ENCODE results near the gene KDM8.

- TF ChIP-seq REST (IDR thresholded peaks at IDR 0.05; ENCODE audit: borderline replicate concordance) = no peak
- TF ChIP-seq REST (CRISPR knock-in tag; IDR thresholded peaks at IDR 0.05; ENCODE audit: low read depth) = no peak
- no peak for TF ChIP-seq CTCF (IDR thresholded peaks at IDR 0.05 in 2 of 3, conservative IDR thresholded peaks at IDR 0.05 in 1 of 3; ENCODE audit: insufficient read depth in 2 of 3, low read depth in 1 of 3, low read length in 3 of 3)
- no peak for TF ChIP-seq ELF1 (tag; IDR thresholded peaks at IDR 0.05)
- TF ChIP-seq ZNF12 (CRISPR knock-in tag; IDR thresholded peaks at IDR 0.05) = no peak
- peak; percentile 82 for TF ChIP-seq ATF3 (IDR thresholded peaks at IDR 0.05)
- no peak for TF ChIP-seq ATF3 (CRISPR knock-in tag; conservative IDR thresholded peaks at IDR 0.05)
- no peak for TF ChIP-seq ZNF280A (IDR thresholded peaks at IDR 0.05; ENCODE audit: low read depth, partially characterized antibody)
- no peak for TF ChIP-seq EZH2 (IDR thresholded peaks at IDR 0.05; ENCODE audit: borderline replicate concordance, low read depth, low read length)
- TF ChIP-seq CEBPZ (IDR thresholded peaks at IDR 0.05; ENCODE audit: borderline replicate concordance, low read depth, low read length) = no peak
- TF ChIP-seq ZBTB8A (IDR thresholded peaks at IDR 0.05; ENCODE audit: partially characterized antibody) = no peak
- TF ChIP-seq ZNF561 (CRISPR knock-in tag; conservative IDR thresholded peaks at IDR 0.05) = no peak
- no peak for TF ChIP-seq SP2 (IDR thresholded peaks at IDR 0.05; ENCODE audit: extremely low read depth, low read depth, low read length, poor library complexity, severe bottlenecking)
Observed at GRCh38 chr16:27264151-27264550, 60.8 kb downstream of the KDM8 start.

All from K562 (cell line).